M059J (cell line): ENCODE data around the gene C3orf20. TPM values are rescaled to one million over a fixed set of nuclear protein-coding genes. Genes with fewer than 3 reads are reported as not detected.

Experiments
- DNase-seq: peaks from one replicate; pipeline ENCODE4 v3.0.0-alpha.2; 2012; ENCODE audit warnings: low read depth
- total RNA-seq: library from RNA; depleted of rRNA; stranded (reverse); fragments of >200 nt; shearing (Covaris generic); gene quantifications from 2 replicates; pipeline ENCODE4 v1.2.3, GENCODE V29; 2014

C3orf20 gene
- total RNA-seq, 1 experiment from 2014 or later, result not detected

DNA sequence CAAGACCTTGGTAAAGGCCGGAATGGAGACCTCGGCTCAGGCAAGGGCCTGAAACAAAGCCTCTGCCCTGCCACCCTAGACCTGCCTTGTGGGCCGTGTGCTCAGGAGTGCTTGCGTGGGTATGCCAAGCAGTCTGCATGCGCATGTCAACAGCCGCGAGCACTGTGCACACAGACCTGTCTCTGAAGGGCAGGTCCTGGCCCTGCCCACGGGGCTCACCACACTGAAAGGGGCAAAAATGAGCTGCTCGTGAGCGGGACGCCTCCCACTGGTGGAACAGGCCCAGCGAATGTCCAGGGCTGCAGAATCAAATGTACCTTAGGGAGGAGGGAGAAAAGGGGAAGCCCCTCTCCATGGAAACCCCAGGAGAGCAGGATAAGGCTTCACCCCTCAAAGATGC, 99.5 kb downstream of the C3orf20 start:
- DNase-seq, result no peak

DNA sequence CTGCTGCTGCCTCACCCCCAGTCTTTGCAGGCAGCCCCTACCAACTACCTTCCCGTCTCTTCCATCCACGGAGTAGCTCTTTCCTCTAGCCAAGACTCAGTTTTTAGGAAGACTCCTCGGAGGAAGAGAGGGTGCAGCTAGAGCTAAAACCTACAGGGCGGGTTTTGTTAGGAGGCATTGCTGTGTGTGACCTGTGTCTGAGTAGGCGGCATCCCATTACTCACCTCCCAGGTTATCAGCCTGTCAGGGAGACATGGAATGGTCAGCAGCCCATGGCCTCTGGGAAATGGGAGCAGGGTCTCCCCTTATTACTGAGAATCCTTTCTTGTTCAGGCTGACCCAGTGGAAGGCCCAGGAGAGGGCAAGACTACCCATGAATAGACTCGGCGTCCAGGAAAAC, 100.1 kb downstream of the C3orf20 start:
- DNase-seq, result no peak

DNA sequence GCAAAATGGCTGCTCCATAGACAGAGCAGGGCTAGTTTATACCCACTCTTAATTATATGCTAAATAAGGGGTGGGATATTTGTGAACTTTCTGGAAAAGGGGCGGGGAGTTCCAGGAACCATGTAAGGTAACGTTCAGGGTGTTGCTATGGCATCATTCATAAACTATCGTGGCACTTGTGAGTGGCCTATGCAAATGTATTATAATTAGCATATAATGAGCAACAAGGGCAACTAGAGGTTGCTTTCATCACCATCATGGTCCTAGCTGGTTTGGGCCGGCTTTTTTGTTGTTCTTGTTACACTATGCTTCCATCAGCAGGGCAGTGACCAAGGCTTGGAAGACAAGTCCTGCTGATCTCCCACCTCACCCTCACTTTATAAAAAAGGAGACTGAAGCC, 100.6 kb downstream of the C3orf20 start:
- DNase-seq, result no peak

DNA sequence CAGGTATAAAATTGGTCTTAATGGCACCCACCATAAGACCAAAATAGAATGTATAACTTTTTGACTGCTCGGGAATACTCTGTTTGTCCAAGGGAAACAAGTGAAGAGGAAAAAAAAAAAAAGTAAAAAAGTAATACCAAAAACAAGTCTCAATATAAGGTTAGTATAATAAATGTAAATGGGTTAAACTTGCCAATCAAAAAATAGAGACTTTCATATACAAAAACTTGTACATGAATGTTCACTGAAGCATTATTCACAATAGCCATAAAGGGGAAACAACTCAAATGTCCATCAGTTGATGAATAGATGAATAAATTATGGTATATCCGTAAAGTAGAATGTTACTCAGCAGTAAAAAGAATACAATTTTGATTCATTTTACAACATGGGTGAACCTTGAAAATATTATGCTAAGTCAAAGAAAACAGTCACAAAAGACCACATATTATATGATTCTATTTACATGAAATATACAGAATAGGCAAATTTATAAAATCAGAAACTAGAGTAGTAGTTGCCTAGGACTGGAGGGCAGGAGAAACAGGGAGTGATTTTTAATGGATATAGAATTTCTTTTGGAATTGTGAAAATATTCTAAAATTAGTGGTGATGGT, 104.2 kb downstream of the C3orf20 start:
- DNase-seq, result no peak

DNA sequence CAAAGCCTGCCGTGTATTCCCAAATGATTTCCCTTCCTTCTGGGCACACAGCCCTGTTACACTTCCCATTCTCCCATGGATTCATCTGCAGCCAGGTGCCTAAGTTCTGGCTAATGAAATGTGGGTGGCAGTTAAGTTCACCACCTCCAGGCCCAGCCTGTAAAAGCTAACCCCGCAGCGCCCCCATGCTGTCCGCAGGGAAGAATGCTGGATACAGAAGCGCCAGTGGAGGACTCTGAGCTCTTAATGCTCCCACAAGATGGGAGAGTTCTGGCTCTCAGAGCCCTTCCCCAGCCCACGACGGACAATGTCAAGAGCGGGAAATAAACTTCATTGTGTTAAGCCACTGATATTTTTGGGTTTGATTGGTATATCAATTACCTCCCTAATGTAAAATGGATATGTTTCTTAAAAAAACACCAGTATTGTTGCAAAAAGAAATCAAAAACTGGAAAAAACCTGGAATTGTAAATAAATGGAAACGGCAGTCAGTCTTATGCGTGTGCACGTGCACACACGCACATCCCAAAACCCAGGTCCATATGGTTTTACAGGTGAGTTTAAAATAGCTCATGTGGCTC, 106.1 kb downstream of the C3orf20 start:
- DNase-seq, result peak; percentile 34

DNA sequence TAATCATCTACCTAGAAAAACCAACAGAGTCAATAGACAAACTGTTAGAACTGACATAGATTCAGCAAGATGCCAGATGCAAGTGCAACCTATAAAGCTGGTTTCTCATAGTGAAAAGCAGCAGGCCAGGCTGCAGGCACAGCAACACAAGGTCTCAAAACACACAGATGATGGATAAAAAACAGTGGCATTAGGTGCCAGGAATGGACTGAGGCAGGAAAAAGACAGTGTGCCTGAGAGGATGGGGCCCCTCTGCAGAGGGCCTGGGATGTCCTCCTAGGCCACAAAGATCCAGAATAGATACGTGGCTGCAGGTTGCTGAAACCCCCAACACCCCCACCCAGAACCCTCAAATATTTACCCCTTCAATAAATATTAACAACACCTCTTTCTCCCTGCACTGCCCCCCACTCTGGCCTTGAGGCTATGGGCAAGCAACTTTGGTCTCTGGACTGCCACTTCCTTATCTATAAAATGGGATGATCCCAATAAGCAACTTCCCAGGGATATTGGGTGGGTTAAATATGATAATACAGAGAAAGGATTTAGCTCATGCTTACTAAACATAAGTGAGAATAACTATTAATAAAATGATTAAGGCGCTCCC, 108.6 kb downstream of the C3orf20 start:
- no peak for DNase-seq

DNA sequence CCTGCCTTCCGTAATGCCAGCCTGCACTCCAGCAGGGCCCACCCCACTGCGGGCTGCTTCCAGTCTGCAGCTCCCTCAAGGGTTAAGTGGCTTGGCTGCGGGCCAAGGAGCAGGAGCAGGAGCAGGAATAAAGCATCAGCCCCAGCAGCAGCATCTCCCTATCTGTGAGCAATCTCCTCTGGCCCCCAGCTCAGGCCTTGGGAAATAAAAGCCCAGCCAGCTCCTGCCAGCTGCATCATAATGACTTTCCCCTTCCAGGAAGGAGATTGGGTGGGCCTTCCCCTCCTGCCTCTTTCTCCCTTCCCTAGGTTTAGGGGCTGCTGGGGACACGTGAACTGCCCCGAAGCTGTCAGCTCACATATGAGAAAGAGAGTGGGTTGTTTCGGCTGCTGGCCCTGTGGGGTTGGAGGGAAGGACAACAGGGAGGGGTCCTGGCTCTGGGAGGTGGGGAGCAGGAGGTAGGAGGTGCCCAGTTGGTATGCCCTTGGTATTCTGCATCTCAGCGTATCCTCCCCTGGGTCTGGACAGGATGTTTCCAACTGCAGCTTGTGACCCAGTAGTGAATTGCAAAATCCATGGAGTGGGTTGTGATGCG, 109.2 kb downstream of the C3orf20 start:
- DNase-seq, result no peak

DNA sequence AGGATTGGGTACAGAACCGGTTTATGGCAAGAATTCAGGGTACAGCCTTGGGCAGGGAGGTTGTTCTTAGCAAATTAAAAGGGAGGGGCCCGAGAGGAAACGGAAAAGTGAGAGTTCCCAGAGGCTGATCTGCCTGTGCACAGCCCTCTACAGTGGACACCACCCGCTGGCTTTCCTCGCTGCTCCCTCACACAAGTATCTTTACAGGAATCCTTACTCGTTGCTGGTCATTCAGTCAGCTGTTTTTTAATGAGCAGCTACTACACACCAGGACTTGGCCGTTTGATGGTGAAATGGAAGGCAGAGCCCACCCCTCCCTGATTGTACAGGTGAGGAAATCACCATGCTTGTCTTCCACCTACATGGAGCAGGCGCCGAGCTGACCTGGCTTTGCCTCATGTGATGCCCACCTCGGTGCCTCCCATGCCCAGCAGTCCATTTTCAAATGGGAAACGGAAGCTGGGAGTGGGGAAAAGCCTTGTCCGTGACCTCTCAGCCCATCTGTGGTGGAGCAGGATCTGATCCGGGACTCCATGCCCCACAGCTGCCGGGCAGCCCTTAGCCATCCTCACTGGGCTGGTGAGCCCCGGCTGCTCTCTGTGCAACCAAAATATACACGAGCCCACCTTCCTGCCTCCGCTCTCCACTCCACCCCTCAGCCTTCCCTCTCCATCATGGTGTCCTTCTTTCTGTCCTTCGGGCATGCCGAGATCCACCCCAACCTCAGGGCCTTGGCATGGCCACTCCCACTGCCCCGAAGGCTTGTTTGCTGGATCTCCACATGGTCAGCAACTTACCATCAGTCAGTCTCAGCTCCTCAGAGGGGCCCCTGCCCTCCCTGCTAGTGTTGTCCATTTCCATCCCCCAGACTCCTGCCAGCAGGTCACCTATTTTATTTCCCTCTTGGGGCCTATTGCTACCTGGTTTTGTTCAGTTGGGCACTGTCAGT, 110.5 kb downstream of the C3orf20 start:
- DNase-seq, result no peak

DNA sequence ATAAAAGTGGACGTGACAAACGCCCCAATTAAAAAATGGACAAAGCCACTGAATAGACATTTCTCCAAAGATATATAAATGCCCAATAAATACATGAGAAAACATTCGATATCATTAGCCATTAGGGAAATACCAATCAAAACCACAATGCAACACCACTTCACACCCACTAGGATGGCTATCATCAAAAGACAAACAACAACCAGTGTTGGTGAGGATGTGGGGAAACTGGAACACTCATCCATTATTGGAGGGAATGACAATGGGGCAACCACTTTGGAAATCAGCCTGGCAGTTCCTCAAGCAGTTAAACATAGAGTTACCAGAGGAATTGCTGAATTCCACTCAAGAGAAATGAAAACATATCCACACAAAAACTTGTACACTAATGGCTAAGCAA, 111.4 kb downstream of the C3orf20 start:
- no peak for DNase-seq

DNA sequence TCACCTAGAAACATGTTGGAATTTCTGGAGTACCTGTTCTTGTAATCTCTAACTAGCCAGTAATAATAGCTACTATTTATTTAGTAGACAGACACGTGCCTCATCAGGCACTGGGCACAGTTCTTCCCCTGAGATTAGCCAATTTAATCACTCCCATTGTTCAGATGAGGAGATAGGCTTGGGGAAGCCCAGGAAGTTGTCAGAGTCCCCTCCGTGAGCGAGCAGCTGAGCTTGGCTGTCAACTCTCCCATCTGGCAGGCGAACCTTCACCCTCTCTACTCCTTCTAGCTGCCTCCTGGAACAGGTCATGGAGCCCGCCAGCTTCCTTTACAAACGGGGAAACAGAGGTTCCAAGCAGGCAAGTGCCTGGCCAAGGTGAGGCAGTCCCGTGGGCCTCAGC, 112.7 kb downstream of the C3orf20 start:
- DNase-seq, result no peak

DNA sequence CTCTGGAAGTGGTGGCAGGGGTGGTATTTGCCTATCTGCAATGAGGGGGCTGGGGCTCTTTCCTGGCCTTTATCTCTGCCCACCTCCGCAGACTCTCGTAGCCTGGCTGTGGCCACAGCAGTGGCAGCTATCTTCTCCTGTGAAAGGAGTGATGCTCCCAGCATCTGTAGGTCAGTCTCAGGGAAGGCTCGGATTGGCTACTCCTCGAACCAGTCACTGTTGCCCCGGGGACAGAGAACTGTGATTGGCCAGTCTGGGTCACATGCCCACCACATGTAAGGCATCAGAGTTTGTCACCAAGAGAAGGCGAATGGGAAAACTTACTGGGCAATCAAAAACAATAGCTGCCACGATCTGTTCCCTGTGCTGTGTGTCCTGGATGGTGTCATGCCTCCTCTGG, 113.7 kb downstream of the C3orf20 start:
- DNase-seq, result peak; percentile 5

DNA sequence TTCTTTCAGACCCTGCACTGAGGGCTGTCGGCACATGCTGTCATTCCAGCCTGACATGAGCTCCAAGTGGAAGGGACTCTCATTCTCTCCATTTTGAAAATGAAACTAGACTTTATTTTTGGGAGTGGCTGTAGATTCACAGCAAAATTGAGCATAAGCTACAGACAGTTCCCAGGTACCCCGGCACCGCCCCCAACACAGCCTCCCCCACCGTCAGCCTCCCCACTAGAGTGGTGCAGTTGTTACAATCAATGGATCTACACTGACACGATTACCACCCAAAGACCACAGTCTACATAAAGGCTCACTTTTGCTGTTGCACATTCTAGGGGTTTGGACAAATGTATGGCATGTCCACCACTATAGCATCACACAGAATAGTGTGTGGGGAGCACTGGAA, 114.3 kb downstream of the C3orf20 start:
- DNase-seq, result no peak

DNA sequence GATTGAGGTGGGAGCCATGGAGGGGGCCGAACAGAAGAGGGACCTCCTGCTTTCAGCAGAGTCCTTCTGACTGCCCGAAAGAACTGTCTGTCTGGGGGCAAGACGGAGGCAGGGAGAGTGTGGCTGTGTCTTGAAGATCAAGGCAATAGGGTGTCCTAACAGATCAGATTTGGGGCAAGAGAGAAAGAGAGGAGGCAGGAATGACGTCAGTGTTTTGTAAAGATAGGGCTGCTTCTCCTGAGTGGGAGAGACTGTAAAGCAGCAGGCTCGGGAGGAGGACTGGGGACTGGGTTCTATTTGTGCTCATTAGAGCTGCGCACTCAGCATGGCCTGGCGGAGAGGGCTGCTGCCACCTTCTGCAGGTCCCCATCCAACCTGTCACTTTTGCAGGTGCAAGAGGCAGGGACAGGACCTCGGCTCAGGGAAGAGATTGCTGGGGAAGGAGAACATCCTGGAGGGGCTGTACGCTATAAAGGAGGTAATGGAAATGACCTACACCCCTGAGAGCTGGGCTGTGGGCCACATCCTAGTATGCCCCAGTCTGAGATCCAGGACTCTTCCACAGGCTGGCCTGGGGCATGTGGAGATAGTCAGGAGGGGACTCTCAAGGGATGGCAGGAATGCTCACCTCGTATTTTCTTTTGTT, 114.8 kb downstream of the C3orf20 start:
- DNase-seq, result no peak

DNA sequence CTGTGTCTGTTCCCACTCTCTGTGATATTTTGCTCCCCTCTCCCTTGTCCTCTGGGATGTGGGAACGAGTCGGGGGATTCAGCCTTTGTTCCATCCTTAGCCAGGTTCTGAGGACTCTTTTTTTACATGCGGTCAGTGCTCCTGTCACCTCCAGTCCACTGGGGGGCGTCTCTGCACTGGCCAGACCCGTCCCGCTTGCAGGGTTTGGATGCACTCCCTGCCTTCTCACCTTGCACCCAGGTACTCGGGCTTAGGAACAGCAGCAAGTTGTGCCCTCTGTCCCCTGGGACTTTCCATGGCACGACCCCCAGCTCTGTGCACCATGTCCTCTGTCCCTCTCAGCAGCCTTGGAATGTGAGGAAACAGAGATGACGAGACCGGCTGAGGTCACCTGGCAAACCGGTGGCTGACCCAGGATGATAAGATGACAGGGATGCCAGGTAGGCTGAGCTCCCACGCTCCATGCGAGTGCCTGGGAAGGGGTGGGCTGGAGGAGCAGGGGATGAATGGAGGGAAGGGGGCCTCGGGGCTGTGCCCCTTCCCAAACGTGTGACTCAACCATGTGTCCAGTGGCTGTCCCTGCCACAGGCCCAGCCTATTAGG, 116.5 kb downstream of the C3orf20 start:
- DNase-seq, result peak; percentile 30

DNA sequence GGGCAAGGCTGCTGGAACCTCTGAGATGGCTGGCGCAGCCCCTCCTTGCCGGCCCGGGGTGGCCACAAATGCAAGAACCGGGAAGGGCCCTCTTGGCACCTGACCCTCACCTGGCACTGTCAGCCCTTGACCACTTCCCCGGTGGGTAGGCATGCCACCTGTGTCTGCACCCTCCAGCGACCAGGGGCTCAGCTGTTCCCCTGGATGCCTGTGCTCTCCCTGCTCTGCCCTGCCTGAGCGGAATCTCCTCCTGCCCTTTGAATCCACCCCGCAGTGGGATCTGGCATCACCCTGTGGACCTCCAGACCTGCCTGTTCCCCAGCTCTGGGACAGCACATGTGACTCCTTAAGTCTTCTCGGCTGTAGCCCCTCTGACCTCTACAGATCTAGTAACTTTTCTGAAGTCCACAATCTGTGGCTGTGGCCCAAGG, 117.8 kb downstream of the C3orf20 start:
- no peak for DNase-seq

DNA sequence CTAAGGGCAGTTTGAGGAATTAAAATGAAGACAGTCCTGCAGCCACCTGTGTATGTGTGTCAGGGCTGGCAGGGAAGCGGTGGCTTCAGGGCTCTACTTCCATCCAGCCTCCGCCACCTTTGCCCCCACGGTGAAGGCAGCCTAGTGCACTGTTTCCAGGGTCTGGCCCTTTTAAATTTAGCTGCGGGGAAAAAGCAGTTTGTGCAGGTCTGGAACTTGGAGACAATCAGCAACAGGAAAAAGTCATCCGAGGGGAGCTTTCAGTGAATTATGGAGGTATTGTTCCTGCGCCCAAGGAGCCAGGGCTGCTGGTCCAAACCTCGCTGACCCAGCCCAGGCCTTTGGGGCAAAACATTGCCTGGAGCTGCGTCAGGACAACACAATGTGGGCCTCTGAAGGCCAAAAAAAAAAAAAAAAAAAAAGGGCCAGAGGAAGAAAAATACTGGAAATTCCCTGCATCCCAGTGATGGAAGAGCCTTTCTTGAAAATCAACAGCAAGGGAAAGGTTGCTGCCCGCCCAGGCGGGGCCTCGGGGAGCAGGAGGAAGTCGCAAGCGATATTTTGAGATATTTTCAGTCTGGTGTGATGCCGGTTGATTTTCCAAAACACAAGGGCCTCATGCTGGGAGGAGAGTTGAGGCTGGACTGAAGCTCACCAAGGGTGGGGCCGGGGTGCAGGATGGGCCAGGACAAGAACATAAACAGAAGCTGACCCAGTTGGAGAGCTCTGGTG, 118.4 kb downstream of the C3orf20 start:
- DNase-seq, result no peak

DNA sequence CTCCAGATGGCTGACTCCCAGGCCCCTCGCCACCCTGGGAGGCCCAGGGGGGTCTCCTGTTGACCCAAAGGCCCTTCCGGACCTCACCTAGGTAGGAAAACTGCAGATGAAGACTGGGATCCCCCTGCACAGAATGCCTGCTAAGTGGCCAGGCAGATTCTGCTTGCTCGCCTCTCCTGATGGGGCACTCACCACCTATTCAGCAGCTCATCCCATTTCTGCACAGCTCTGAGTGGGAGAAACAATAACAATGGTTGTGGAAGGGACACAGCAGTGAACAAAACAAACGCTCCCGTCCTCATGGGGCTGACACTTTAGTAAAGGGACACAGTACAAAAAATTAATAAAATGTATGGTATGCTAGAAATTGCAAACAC, 118.9 kb downstream of the C3orf20 start:
- DNase-seq, result no peak

DNA sequence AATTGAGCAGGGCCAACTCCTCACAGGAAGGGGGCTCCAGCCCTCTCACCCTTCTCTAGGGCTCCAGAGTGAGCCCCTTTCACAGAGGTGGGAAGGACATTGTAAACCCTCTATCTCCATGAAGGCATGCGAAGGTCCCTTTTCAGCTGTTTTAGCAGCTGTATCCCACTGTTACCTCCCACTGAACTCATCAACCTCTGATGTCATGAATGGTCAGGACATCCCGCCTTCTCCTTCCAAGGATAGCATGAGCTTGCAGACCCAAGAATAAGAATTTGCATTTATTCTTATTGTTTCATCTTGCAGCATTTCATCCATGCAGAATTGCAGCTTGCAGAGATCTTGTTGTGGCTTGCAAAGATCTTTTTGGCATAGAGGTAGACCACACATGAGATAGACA, 119.5 kb downstream of the C3orf20 start:
- DNase-seq, result no peak

DNA sequence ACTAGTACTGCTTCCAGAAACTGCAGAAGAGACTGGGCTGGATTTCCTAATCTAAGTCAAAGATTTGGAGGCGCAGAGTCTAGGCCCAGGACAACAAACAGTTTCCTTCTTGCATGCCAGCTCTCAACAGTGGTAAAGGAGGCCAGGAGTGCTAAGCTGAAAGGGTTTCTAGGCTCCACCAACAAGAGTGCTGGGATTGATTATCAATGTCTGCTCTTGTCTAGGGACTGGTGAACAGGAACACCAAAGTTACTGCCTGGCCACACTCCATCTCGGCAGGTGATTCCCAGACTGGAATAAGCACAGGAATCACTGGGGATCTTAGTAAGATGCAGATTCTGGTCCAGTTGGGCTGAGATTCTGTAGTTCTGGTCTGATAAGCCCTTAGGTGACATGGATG, 121.1 kb downstream of the C3orf20 start:
- no peak for DNase-seq

DNA sequence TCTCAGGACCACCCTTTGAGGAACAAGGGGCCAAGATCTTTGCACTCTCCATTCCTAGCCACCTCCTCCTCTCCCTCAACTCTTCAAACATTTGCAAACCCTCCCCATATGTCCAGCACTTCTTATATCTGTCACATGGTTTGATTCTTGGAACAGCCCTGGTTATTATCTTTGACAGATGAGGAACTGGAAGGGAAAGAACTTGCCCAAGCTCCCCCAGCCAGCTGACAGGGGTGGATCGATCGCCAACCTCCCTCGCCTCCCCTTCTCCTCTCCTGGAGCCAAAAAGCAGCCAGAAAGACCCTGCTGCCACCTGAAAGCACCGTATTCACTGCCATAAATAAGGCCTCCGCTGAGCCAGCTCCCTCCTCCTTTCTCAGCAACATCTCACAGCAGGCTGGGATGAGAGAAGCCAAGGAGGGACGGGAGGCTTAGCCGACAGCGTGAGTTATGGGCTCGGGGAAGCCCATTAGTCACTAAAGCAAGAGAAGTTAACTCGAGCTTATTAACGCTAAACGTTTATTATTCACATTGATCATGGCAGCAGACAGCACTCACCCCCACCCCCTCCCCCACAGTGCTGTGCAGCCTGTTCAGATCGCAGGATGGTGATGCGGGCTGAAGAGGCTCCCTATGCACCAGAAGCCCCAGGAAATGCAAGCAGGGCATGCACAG, 121.6 kb downstream of the C3orf20 start:
- DNase-seq, result no peak
